Superior temporal gyrus (tissue), 1 donor: ENCODE results near the gene ZNF2.

Experiments used
- DNase-seq: peaks from one replicate; pipeline ENCODE4 v3.0.0-alpha.2; 2016; ENCODE audit errors: extremely low spot score

ZNF2 gene

GRCh38 chr2:95165371-95166064 is at the start of gene ZNF2:
TSS of gene ZNF2 (plus strand) at chr2:95165809. CDS start at chr2:95176227, 10,418 bp downstream.
- DNase-seq = peak; percentile 100

GRCh38 chr2:95121093-95121406 is 44.6 kb upstream of the ZNF2 start:
- DNase-seq = peak; percentile 22

- peak; percentile 84 for DNase-seq
Measured at GRCh38 chr2:95121407-95122196, 44.0 kb upstream of the ZNF2 start, which contains the start of gene MRPS5. TSS of gene MRPS5 (minus strand) at chr2:95121808. CDS start at chr2:95121791, 17 bp downstream.

- DNase-seq = no peak
Measured at GRCh38 chr2:95122197-95122551, 43.4 kb upstream of the ZNF2 start.

- no peak for DNase-seq
Measured at GRCh38 chr2:95138702-95139101, 26.9 kb upstream of the ZNF2 start.

- DNase-seq = no peak
Measured at GRCh38 chr2:95143838-95144237, 21.8 kb upstream of the ZNF2 start.

GRCh38 chr2:95149397-95149984 is 16.1 kb upstream of the ZNF2 start:
- no peak for DNase-seq

- DNase-seq = no peak
Measured at GRCh38 chr2:95158441-95158840, 7.2 kb upstream of the ZNF2 start.

GRCh38 chr2:95158891-95159619 is 6.6 kb upstream of the ZNF2 start:
- peak; percentile 28 for DNase-seq

- peak; percentile 72 for DNase-seq
Measured at GRCh38 chr2:95159690-95160449, 5.7 kb upstream of the ZNF2 start, which contains the start of gene ZNF514. TSS of gene ZNF514 (minus strand) at chr2:95159848. CDS start at chr2:95153253, 6,595 bp downstream.

GRCh38 chr2:95165030-95165370 is 609 bp upstream of the ZNF2 start:
- no peak for DNase-seq

GRCh38 chr2:95166065-95166763 is 605 bp downstream of the ZNF2 start:
- DNase-seq = no peak

- DNase-seq = no peak
Measured at GRCh38 chr2:95171902-95172301, 6.3 kb downstream of the ZNF2 start.

GRCh38 chr2:95174031-95174542 is 8.5 kb downstream of the ZNF2 start:
- DNase-seq = no peak

- DNase-seq = no peak
Measured at GRCh38 chr2:95179451-95179850, 13.8 kb downstream of the ZNF2 start.

- no peak for DNase-seq
Measured at GRCh38 chr2:95181774-95182173, 16.2 kb downstream of the ZNF2 start.

GRCh38 chr2:95185197-95185596 is 19.6 kb downstream of the ZNF2 start:
- DNase-seq = peak; percentile 32

GRCh38 chr2:95185973-95186372 is 20.4 kb downstream of the ZNF2 start:
- peak; percentile 11 for DNase-seq

GRCh38 chr2:95192956-95193355 is 27.3 kb downstream of the ZNF2 start:
- DNase-seq = peak; percentile 64

- no peak for DNase-seq
Measured at GRCh38 chr2:95203911-95204310, 38.3 kb downstream of the ZNF2 start.

- no peak for DNase-seq
Measured at GRCh38 chr2:95204396-95204795, 38.8 kb downstream of the ZNF2 start.
